Liver (tissue), 9 donors: ENCODE data around the gene MYL1. TPM values are rescaled to one million over a fixed set of nuclear protein-coding genes. Genes with fewer than 3 reads are reported as not detected.

Source experiments
- DNase-seq: peaks from one replicate; pipeline ENCODE4 v3.0.0-alpha.2; 2017; ENCODE audit warnings: low spot score
- H3K27ac ChIP-seq, 2 donors: one replicate each; pipeline ENCODE4 v1.7.0; 2013; ENCODE audit warnings: inconsistent platforms in 2 of 2, low read length in 2 of 2, control low read depth in 1 of 2, low read depth in 1 of 2, mild to moderate bottlenecking in 1 of 2
- H3K27me3 ChIP-seq, 4 donors: one replicate each; pipeline versions ENCODE4 v1.6.1 to v1.7.0; 2013; ENCODE audit warnings: low read length in 3 of 4, inconsistent platforms in 1 of 4, mild to moderate bottlenecking in 1 of 4, moderate library complexity in 1 of 4; ENCODE audit not compliant: control insufficient read depth in 4 of 4, insufficient read depth in 4 of 4
- H3K36me3 ChIP-seq, 4 donors: one replicate each; pipeline versions ENCODE4 v1.6.1 to v1.7.0; 2013; ENCODE audit warnings: low read length in 3 of 4, mild to moderate bottlenecking in 3 of 4, low read depth in 1 of 4, moderate library complexity in 1 of 4; ENCODE audit not compliant: control insufficient read depth in 4 of 4, insufficient read depth in 3 of 4
- H3K4me1 ChIP-seq, 4 donors: one replicate each; pipeline versions ENCODE4 v1.6.1 to v1.7.0; 2013; ENCODE audit warnings: low read length in 3 of 4, mild to moderate bottlenecking in 3 of 4, moderate library complexity in 1 of 4; ENCODE audit not compliant: control insufficient read depth in 4 of 4, insufficient read depth in 4 of 4
- H3K4me3 ChIP-seq, 3 donors: one replicate each; pipeline versions ENCODE4 v1.6.1 to v1.7.0; 2013; ENCODE audit warnings: low read length in 3 of 3, control low read depth in 1 of 3, low read depth in 1 of 3, mild to moderate bottlenecking in 1 of 3
- H3K9ac ChIP-seq, 2 donors: one replicate each; pipeline ENCODE4 v1.7.0; 2013; ENCODE audit warnings: low read length in 2 of 2, mild to moderate bottlenecking in 2 of 2, moderate library complexity in 2 of 2, control low read depth in 1 of 2, low read depth in 1 of 2
- H3K9me3 ChIP-seq, 4 donors: one replicate each; pipeline versions ENCODE4 v1.6.1 to v1.7.0; 2013; ENCODE audit warnings: low read length in 3 of 4; ENCODE audit not compliant: control insufficient read depth in 4 of 4
- ATF3 ChIP-seq: IDR thresholded peaks from 2 replicates; pipeline ENCODE4 v1.6.1; 2016; ENCODE audit warnings: antibody characterized with exemption
- EGR1 ChIP-seq, 2 donors: IDR thresholded peaks; 2 replicates each; pipeline ENCODE4 v1.6.1; 2016 to 2018; ENCODE audit warnings: antibody characterized with exemption in 2 of 2, low read depth in 2 of 2
- FOXA1 ChIP-seq: IDR thresholded peaks from 2 replicates; pipeline ENCODE4 v1.6.1; 2016; ENCODE audit warnings: antibody characterized with exemption
- FOXA2 ChIP-seq: IDR thresholded peaks from 2 replicates; pipeline ENCODE4 v1.6.1; 2016; ENCODE audit warnings: antibody characterized with exemption
- GABPA ChIP-seq, 2 donors: IDR thresholded peaks in 1 of 2; conservative IDR thresholded peaks in 1 of 2; 2 replicates each; pipeline ENCODE4 v1.6.1; 2016; ENCODE audit warnings: antibody characterized with exemption in 2 of 2, mild to moderate bottlenecking in 1 of 2, moderate library complexity in 1 of 2
- HNF4A ChIP-seq, 2 donors: conservative IDR thresholded peaks; 2 replicates each; pipeline ENCODE4 v1.6.1; 2016; ENCODE audit warnings: antibody characterized with exemption in 2 of 2, mild to moderate bottlenecking in 2 of 2
- HNF4G ChIP-seq: IDR thresholded peaks from 2 replicates; pipeline ENCODE4 v1.6.1; 2016; ENCODE audit warnings: antibody characterized with exemption
- JUND ChIP-seq, 2 donors: IDR thresholded peaks; 2 replicates each; pipeline ENCODE4 v1.6.1; 2016; ENCODE audit warnings: antibody characterized with exemption in 2 of 2
- MAX ChIP-seq: IDR thresholded peaks from 2 replicates; pipeline ENCODE4 v1.6.1; 2016; ENCODE audit warnings: antibody characterized with exemption
- NR2F2 ChIP-seq: IDR thresholded peaks from 2 replicates; pipeline ENCODE4 v1.6.1; 2016; ENCODE audit warnings: antibody characterized with exemption
- RAD21 ChIP-seq, 2 donors: IDR thresholded peaks; 2 replicates each; pipeline ENCODE4 v1.6.1; 2016; ENCODE audit warnings: antibody characterized with exemption in 2 of 2, mild to moderate bottlenecking in 2 of 2
- REST ChIP-seq: IDR thresholded peaks from 2 replicates; pipeline ENCODE4 v1.6.1; 2016; ENCODE audit warnings: antibody characterized with exemption, mild to moderate bottlenecking
- RXRA ChIP-seq, 2 donors: IDR thresholded peaks; 2 replicates each; pipeline ENCODE4 v1.6.1; 2017 to 2018; ENCODE audit warnings: antibody characterized with exemption in 2 of 2, mild to moderate bottlenecking in 1 of 2
- SP1 ChIP-seq: IDR thresholded peaks from 2 replicates; pipeline ENCODE4 v1.6.1; 2018; ENCODE audit warnings: antibody characterized with exemption, mild to moderate bottlenecking
- TAF1 ChIP-seq: conservative IDR thresholded peaks from 2 replicates; pipeline ENCODE4 v1.6.1; 2016; ENCODE audit warnings: antibody characterized with exemption, mild to moderate bottlenecking
- YY1 ChIP-seq: IDR thresholded peaks from 2 replicates; pipeline ENCODE4 v1.6.1; 2016; ENCODE audit warnings: antibody characterized with exemption, mild to moderate bottlenecking
- ZBTB33 ChIP-seq: IDR thresholded peaks from 2 replicates; pipeline ENCODE4 v1.6.1; 2016; ENCODE audit warnings: antibody characterized with exemption
- WGBS: extraction: QIAGEN DNeasy Blood & Tissue Kit; methylation state at CpG from one replicate; pipeline ENCODE4 v1.1.7; 2013; 5-methylcytosine and 5-hydroxymethylcytosine counted together
- polyA plus RNA-seq, 2 donors: library from polyadenylated mRNA; stranded (reverse) in 1 of 2; unstranded in 1 of 2; fragments of 200-250 nt in 1 of 2; fragments of >200 nt in 1 of 2; fragmentation: Nextera tagmentation in 1 of 2; extraction: Ambion mirVana in 1 of 2; gene quantifications; one replicate each; pipeline versions ENCODE4 v1.2.1 to v1.2.3, GENCODE V29; 2013 to 2015
- total RNA-seq, 2 donors: library from RNA; depleted of rRNA; stranded (reverse); fragments of >200 nt; gene quantifications; one replicate each; pipeline ENCODE4 v1.2.3, GENCODE V29; 2014
- donor health status: healthy.
- donor health status: healthy.
- donor health status: healthy.
- donor health status: healthy.
- donor health status: healthy.

The MYL1 gene
- total and polyA plus RNA-seq, 4 donors = not detected

- H3K36me3 ChIP-seq = no peaks in the 10 kb centered on the region
- H3K9me3 ChIP-seq = no peaks in the 10 kb centered on the region
- no peak for DNase-seq
- H3K4me1 ChIP-seq = no peaks in the 10 kb centered on the region
- WGBS = 49% methylated on average over 1 of the region's 1 CpG
- no peak overlapping the region for H3K27ac ChIP-seq
- TF ChIP-seq FOXA2 (no peak), HNF4G (no peak), GABPA (IDR thresholded peaks at IDR 0.05 in 1 of 2, conservative IDR thresholded peaks at IDR 0.05 in 1 of 2) (no peak), FOXA1 (no peak), ZBTB33 (no peak), SP1 (no peak), RXRA (IDR thresholded peaks at IDR 0.05) (no peak), REST (no peak), HNF4A (conservative IDR thresholded peaks at IDR 0.05) (no peak), EGR1 (IDR thresholded peaks at IDR 0.05; ENCODE audit: low read depth in 2 of 2) (no peak)
- no peak overlapping the region for H3K4me3 ChIP-seq
- H3K9ac ChIP-seq = no peak overlapping the region
- H3K27me3 ChIP-seq = no peaks in the 10 kb centered on the region
Observed at GRCh38 chr2:210360412-210360811, 45.4 kb upstream of the MYL1 start.

GRCh38 chr2:210356944-210357343 is 42.0 kb upstream of the MYL1 start:
- no peak for DNase-seq
- Histone ChIP-seq H3K36me3 (no peaks in the 10 kb centered on the region), H3K4me3 (no peak overlapping the region), H3K4me1 (no peaks in the 10 kb centered on the region), H3K27ac (no peak overlapping the region), H3K27me3 (no peaks in the 10 kb centered on the region), H3K9me3 (no peaks in the 10 kb centered on the region), H3K9ac (no peak overlapping the region)
- 44% methylated on average over 3 of the region's 3 CpGs for WGBS
- TF ChIP-seq FOXA1 (no peak), GABPA (IDR thresholded peaks at IDR 0.05 in 1 of 2, conservative IDR thresholded peaks at IDR 0.05 in 1 of 2) (no peak), MAX (no peak), ATF3 (no peak), JUND (IDR thresholded peaks at IDR 0.05) (no peak), HNF4G (no peak), FOXA2 (no peak), TAF1 (no peak), RAD21 (IDR thresholded peaks at IDR 0.05) (no peak), NR2F2 (no peak), ZBTB33 (no peak), YY1 (no peak)
